ENCODE data around the gene C1orf185. TPM values are rescaled to one million over a fixed set of nuclear protein-coding genes. Genes with fewer than 3 reads are reported as not detected.
"Not testable (repeated sequence)": the region's sequence is repeated elsewhere in the genome, so short reads cannot be mapped to it uniquely, and the experiment has no call there.

C1orf185 gene
- total RNA-seq, 4 donors from 2014 or later: not detected

- Histone ChIP-seq H3K4me3 (no peak overlapping the region), H3K4me1 (no peaks in the 10 kb centered on the region), H3K27me3 (no peaks in the 10 kb centered on the region), H3K9me3 (peaks cover 0 to 4% (median 0%) of the 10 kb centered on the region in 4 donors), H3K36me3 (no peaks in the 10 kb centered on the region), H3K27ac (no peak overlapping the region)
- 71 to 77% methylated on average over 6 of the region's 6 CpGs for WGBS, 2 donors
- DNase-seq (ENCODE audit: low spot score in 2 of 2): no peak
- TF ChIP-seq POLR2A (IDR thresholded peaks at IDR 0.05) (no peak), EP300 (IDR thresholded peaks at IDR 0.05) (no peak), CTCF (IDR thresholded peaks at IDR 0.05) (no peak)
These were observed 12.1 kb downstream of the C1orf185 start for GRCh38 chr1:51114137-51114536.

GRCh38 chr1:51115714-51116404 is 13.8 kb downstream of the C1orf185 start:
- DNase-seq (ENCODE audit: low spot score in 2 of 2): no peak
- H3K27ac ChIP-seq: no peak overlapping the region
- no peak overlapping the region for H3K4me3 ChIP-seq
- H3K4me1 ChIP-seq: no peaks in the 10 kb centered on the region
- WGBS, 2 donors: 79 to 85% methylated on average over 7 of the region's 7 CpGs
- TF ChIP-seq POLR2A (IDR thresholded peaks at IDR 0.05): no peak
- TF ChIP-seq CTCF (IDR thresholded peaks at IDR 0.05): no peak
- no peak for TF ChIP-seq EP300 (IDR thresholded peaks at IDR 0.05)
- H3K9me3 ChIP-seq: no peaks in the 10 kb centered on the region
- no peaks in the 10 kb centered on the region for H3K36me3 ChIP-seq
- H3K27me3 ChIP-seq: no peaks in the 10 kb centered on the region

- Histone ChIP-seq H3K27me3 (no peaks in the 10 kb centered on the region), H3K27ac (no peak overlapping the region), H3K4me1 (no peaks in the 10 kb centered on the region), H3K4me3 (no peak overlapping the region), H3K9me3 (peaks cover 0 to 10% (median 0%) of the 10 kb centered on the region in 4 donors), H3K36me3 (no peaks in the 10 kb centered on the region)
- no peak for TF ChIP-seq EP300 (IDR thresholded peaks at IDR 0.05)
- no peak for TF ChIP-seq CTCF (IDR thresholded peaks at IDR 0.05)
- no peak for TF ChIP-seq POLR2A (IDR thresholded peaks at IDR 0.05)
- no peak for DNase-seq (ENCODE audit: low spot score in 2 of 2)
- 80 to 85% methylated on average over 3 of the region's 3 CpGs for WGBS, 2 donors
These were observed 17.3 kb downstream of the C1orf185 start for GRCh38 chr1:51119331-51119730.

GRCh38 chr1:51120629-51121028 is 18.6 kb downstream of the C1orf185 start:
- H3K27ac ChIP-seq: no peak overlapping the region
- H3K4me1 ChIP-seq: no peaks in the 10 kb centered on the region
- no peaks in the 10 kb centered on the region for H3K27me3 ChIP-seq
- WGBS, 2 donors: 78 to 83% methylated on average over 2 of the region's 2 CpGs
- DNase-seq (ENCODE audit: low spot score in 2 of 2): no peak
- no peak overlapping the region for H3K4me3 ChIP-seq
- no peaks in the 10 kb centered on the region for H3K36me3 ChIP-seq
- TF ChIP-seq CTCF (IDR thresholded peaks at IDR 0.05): no peak
- TF ChIP-seq POLR2A (IDR thresholded peaks at IDR 0.05): no peak
- TF ChIP-seq EP300 (IDR thresholded peaks at IDR 0.05): no peak
- H3K9me3 ChIP-seq: peaks cover 0 to 10% (median 0%) of the 10 kb centered on the region in 4 donors

GRCh38 chr1:51127152-51127551 is 25.1 kb downstream of the C1orf185 start:
- 82 to 91% methylated on average over 7 of the region's 7 CpGs for WGBS, 2 donors
- H3K27ac ChIP-seq; H3K4me1 ChIP-seq; DNase-seq (ENCODE audit: low spot score in 2 of 2); H3K27me3 ChIP-seq; H3K4me3 ChIP-seq; H3K36me3 ChIP-seq: not testable (repeated sequence)
- peaks cover 0 to 15% (median 0%) of the 10 kb centered on the region in 4 donors for H3K9me3 ChIP-seq

All from tibial nerve (tissue), 4 donors.